WTC11 (cell line): ENCODE data around the gene SH3RF2. TPM values are rescaled to one million over a fixed set of nuclear protein-coding genes. Genes with fewer than 3 reads are reported as not detected.

ENCODE experiments used
- ATAC-seq: fragments of 200-7000 bp; cut with Tn5 transposase; 2 replicates; pipeline ENCODE4 v1.10.0; 2021; ENCODE audit warnings: mild to moderate bottlenecking, moderate library complexity
- CTCF ChIA-PET: fragments of 300-600 bp; sonication (Branson Sonifier 250); formaldehyde crosslinking; loops from one replicate; lab custom pipeline; 2021; ENCODE audit warnings: antibody characterized with exemption; lab: Charles Lee
- POLR2A ChIA-PET: fragments of 350-600 bp; sonication (Branson Sonifier 250); formaldehyde crosslinking; loops from one replicate; lab custom pipeline; 2021; ENCODE audit warnings: antibody characterized with exemption; lab: Charles Lee
- DNase-seq: peaks from one replicate; pipeline ENCODE4 v3.0.0; 2021; ENCODE audit warnings: low spot score
- H3K27ac Mint-ChIP-seq: 2 replicates; pipeline ENCODE4 v1.8.0; 2021; ENCODE audit warnings: mixed read lengths
- H3K27me3 Mint-ChIP-seq: 2 replicates; pipeline ENCODE4 v1.8.0; 2021; ENCODE audit warnings: low read depth, mild to moderate bottlenecking, moderate library complexity, mixed read lengths
- H3K36me3 Mint-ChIP-seq: 2 replicates; pipeline ENCODE4 v1.8.0; 2021; ENCODE audit warnings: mixed read lengths
- H3K4me1 Mint-ChIP-seq: 2 replicates; pipeline ENCODE4 v1.8.0; 2022; ENCODE audit warnings: mixed read lengths
- H3K4me3 Mint-ChIP-seq: 2 replicates; pipeline ENCODE4 v1.8.0; 2021; ENCODE audit warnings: mild to moderate bottlenecking, moderate library complexity, mixed read lengths
- H3K9me3 Mint-ChIP-seq: 2 replicates; pipeline ENCODE4 v1.8.0; 2021; ENCODE audit warnings: mixed read lengths
- ATF2 ChIP-seq: sonication (generic); formaldehyde crosslinking; IDR thresholded peaks from 2 replicates; pipeline ENCODE4 v1.8.1; 2022; ENCODE audit warnings: low read depth, missing genetic modification reagents, borderline replicate concordance
- HMGA2 ChIP-seq: fragments of 250-450 bp; sonication (Bioruptor Pico); IDR thresholded peaks from 2 replicates; pipeline ENCODE4 v1.4.0; 2021; ENCODE audit warnings: mild to moderate bottlenecking, moderate library complexity
- HMGXB4 ChIP-seq: sonication (generic); formaldehyde crosslinking; IDR thresholded peaks from 2 replicates; pipeline ENCODE4 v1.8.1; 2023; ENCODE audit warnings: mild to moderate bottlenecking, moderate library complexity, missing genetic modification reagents
- MLX ChIP-seq: sonication (generic); formaldehyde crosslinking; IDR thresholded peaks from 2 replicates; pipeline ENCODE4 v1.8.1; 2023; ENCODE audit warnings: mild to moderate bottlenecking, missing genetic modification reagents, moderate library complexity
- MYBL2 ChIP-seq: sonication (generic); formaldehyde crosslinking; IDR thresholded peaks from 2 replicates; pipeline ENCODE4 v1.8.1; 2023; ENCODE audit warnings: mild to moderate bottlenecking, moderate library complexity, missing genetic modification reagents
- NFATC4 ChIP-seq: fragments of 250-450 bp; sonication (Bioruptor Pico); IDR thresholded peaks from 2 replicates; pipeline ENCODE4 v1.9.0; 2021; ENCODE audit warnings: mild to moderate bottlenecking
- TEAD1 ChIP-seq: sonication (generic); formaldehyde crosslinking; IDR thresholded peaks from 2 replicates; pipeline ENCODE4 v1.8.0; 2022; ENCODE audit warnings: mild to moderate bottlenecking, missing genetic modification reagents
- TP53 ChIP-seq: sonication (generic); formaldehyde crosslinking; IDR thresholded peaks from 2 replicates; pipeline ENCODE4 v1.8.1; 2023; ENCODE audit warnings: mild to moderate bottlenecking, missing genetic modification reagents
- ZNF671 ChIP-seq: fragments of 250-450 bp; sonication (Bioruptor Pico); IDR thresholded peaks from 2 replicates; pipeline ENCODE4 v1.8.0; 2021; ENCODE audit warnings: mild to moderate bottlenecking
- total RNA-seq: library from RNA; stranded (reverse); gene quantifications from 3 replicates; pipeline ENCODE4 v1.2.3, GENCODE V29; 2021
- TF ChIP-seq, protein P1 (sequence below): fragments of 250-450 bp; sonication (Bioruptor Pico); IDR thresholded peaks from 2 replicates; pipeline ENCODE4 v2.1.2; 2022; ENCODE audit warnings: mild to moderate bottlenecking, moderate library complexity
- TF ChIP-seq, protein P2 (sequence below): sonication (generic); formaldehyde crosslinking; IDR thresholded peaks from 2 replicates; pipeline ENCODE4 v1.8.0; 2022; ENCODE audit warnings: missing genetic modification reagents
- TF ChIP-seq, protein P3 (sequence below): sonication (generic); formaldehyde crosslinking; IDR thresholded peaks from 2 replicates; pipeline ENCODE4 v1.8.1; 2022; ENCODE audit warnings: low read depth, mild to moderate bottlenecking, moderate library complexity, missing genetic modification reagents, borderline replicate concordance
- TF ChIP-seq, protein P4 (sequence below): sonication (generic); formaldehyde crosslinking; conservative IDR thresholded peaks from 2 replicates; pipeline ENCODE4 v1.8.1; 2023; ENCODE audit warnings: mild to moderate bottlenecking, low read depth, missing genetic modification reagents, moderate library complexity

Gene SH3RF2
- total RNA-seq, 1 experiment from 2014 or later, result 0.83 TPM

DNA sequence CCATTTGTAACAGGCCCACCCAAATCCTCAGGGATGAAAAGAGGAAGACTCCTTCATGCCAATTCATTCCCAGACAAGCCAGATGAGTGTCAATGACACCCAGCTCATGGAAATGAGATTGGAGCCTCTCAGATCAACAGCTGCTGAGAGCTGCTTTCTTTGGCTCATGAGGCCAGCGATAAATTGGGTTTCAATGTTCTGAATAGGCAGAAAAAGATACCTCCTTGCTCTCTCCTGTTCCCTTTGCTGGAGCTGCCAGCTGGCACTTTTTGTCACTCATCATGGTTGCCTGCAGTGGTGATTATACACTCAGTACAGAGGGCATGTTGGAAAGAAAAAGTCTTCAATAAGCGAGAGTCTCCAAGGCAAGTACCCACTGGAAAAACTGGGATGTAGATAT, 47.1 kb downstream of the SH3RF2 start:
- 0 out of 2 replicates have a peak, but pooled peaks cover 3% of the 10 kb centered on the region for H3K27me3 Mint-ChIP-seq
- H3K9me3 Mint-ChIP-seq, result no peaks in the 10 kb centered on the region
- ChIA-PET CTCF (interaction anchor here (1.1 kb wide), 1 partner anchor 34 kb away, joined by 3 read pairs; no protein-coding TSS in a partner anchor), POLR2A (no interaction called here)
- H3K4me1 Mint-ChIP-seq, result peaks cover 9% of the 10 kb centered on the region
- DNase-seq (no peak), ATAC-seq (no peak)
- no peak overlapping the region for H3K4me3 Mint-ChIP-seq
- TF ChIP-seq ATF2 (CRISPR knock-in tag), result no peak
- no peak for TF ChIP-seq MYBL2 (CRISPR knock-in tag)
- TF ChIP-seq, protein P1, sequence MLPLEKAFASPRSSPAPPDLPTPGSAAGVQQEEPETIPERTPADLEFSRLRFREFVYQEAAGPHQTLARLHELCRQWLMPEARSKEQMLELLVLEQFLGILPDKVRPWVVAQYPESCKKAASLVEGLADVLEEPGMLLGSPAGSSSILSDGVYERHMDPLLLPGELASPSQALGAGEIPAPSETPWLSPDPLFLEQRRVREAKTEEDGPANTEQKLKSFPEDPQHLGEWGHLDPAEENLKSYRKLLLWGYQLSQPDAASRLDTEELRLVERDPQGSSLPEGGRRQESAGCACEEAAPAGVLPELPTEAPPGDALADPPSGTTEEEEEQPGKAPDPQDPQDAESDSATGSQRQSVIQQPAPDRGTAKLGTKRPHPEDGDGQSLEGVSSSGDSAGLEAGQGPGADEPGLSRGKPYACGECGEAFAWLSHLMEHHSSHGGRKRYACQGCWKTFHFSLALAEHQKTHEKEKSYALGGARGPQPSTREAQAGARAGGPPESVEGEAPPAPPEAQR, result no peak
- TF ChIP-seq TEAD1 (CRISPR knock-in tag), result no peak
- TF ChIP-seq TP53 (CRISPR knock-in tag), result no peak
- TF ChIP-seq, protein P2, sequence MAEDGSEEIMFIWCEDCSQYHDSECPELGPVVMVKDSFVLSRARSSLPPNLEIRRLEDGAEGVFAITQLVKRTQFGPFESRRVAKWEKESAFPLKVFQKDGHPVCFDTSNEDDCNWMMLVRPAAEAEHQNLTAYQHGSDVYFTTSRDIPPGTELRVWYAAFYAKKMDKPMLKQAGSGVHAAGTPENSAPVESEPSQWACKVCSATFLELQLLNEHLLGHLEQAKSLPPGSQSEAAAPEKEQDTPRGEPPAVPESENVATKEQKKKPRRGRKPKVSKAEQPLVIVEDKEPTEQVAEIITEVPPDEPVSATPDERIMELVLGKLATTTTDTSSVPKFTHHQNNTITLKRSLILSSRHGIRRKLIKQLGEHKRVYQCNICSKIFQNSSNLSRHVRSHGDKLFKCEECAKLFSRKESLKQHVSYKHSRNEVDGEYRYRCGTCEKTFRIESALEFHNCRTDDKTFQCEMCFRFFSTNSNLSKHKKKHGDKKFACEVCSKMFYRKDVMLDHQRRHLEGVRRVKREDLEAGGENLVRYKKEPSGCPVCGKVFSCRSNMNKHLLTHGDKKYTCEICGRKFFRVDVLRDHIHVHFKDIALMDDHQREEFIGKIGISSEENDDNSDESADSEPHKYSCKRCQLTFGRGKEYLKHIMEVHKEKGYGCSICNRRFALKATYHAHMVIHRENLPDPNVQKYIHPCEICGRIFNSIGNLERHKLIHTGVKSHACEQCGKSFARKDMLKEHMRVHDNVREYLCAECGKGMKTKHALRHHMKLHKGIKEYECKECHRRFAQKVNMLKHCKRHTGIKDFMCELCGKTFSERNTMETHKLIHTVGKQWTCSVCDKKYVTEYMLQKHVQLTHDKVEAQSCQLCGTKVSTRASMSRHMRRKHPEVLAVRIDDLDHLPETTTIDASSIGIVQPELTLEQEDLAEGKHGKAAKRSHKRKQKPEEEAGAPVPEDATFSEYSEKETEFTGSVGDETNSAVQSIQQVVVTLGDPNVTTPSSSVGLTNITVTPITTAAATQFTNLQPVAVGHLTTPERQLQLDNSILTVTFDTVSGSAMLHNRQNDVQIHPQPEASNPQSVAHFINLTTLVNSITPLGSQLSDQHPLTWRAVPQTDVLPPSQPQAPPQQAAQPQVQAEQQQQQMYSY (CRISPR knock-in tag), result no peak
- no peak for TF ChIP-seq NFATC4 (CRISPR knock-in tag)
- TF ChIP-seq, protein P3, sequence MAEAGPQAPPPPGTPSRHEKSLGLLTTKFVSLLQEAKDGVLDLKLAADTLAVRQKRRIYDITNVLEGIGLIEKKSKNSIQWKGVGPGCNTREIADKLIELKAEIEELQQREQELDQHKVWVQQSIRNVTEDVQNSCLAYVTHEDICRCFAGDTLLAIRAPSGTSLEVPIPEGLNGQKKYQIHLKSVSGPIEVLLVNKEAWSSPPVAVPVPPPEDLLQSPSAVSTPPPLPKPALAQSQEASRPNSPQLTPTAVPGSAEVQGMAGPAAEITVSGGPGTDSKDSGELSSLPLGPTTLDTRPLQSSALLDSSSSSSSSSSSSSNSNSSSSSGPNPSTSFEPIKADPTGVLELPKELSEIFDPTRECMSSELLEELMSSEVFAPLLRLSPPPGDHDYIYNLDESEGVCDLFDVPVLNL (CRISPR knock-in tag), result no peak
- TF ChIP-seq, protein P4, sequence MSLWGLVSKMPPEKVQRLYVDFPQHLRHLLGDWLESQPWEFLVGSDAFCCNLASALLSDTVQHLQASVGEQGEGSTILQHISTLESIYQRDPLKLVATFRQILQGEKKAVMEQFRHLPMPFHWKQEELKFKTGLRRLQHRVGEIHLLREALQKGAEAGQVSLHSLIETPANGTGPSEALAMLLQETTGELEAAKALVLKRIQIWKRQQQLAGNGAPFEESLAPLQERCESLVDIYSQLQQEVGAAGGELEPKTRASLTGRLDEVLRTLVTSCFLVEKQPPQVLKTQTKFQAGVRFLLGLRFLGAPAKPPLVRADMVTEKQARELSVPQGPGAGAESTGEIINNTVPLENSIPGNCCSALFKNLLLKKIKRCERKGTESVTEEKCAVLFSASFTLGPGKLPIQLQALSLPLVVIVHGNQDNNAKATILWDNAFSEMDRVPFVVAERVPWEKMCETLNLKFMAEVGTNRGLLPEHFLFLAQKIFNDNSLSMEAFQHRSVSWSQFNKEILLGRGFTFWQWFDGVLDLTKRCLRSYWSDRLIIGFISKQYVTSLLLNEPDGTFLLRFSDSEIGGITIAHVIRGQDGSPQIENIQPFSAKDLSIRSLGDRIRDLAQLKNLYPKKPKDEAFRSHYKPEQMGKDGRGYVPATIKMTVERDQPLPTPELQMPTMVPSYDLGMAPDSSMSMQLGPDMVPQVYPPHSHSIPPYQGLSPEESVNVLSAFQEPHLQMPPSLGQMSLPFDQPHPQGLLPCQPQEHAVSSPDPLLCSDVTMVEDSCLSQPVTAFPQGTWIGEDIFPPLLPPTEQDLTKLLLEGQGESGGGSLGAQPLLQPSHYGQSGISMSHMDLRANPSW (CRISPR knock-in tag), result no peak
- no peak for TF ChIP-seq HMGXB4 (CRISPR knock-in tag)
- TF ChIP-seq HMGA2 (CRISPR knock-in tag), result no peak
- TF ChIP-seq ZNF671, result no peak
- no peak for TF ChIP-seq MLX (CRISPR knock-in tag)
- no peaks in the 10 kb centered on the region for H3K36me3 Mint-ChIP-seq
- H3K27ac Mint-ChIP-seq, result no peak overlapping the region
